Gastrocnemius medialis (tissue), 4 donors: ENCODE results near the gene OXNAD1. TPM values are rescaled to one million over a fixed set of nuclear protein-coding genes. Genes with fewer than 3 reads are reported as not detected.

Source experiments
- ATAC-seq, 2 donors: fragments of 150-250 bp; one replicate each; pipeline ENCODE4 v1.9.1; 2016
- DNase-seq, 2 donors: peaks; one replicate each; pipeline ENCODE4 v3.0.0-alpha.2; 2019
- H3K27ac ChIP-seq, 4 donors: fragments of 200-600 bp; sonication (generic); 1 replicate in 1 of 4; 2 replicates in 3 of 4; pipeline ENCODE4 v1.5.1; 2016 to 2018; ENCODE audit warnings: mild to moderate bottlenecking in 2 of 4, moderate library complexity in 1 of 4
- H3K27me3 ChIP-seq, 3 donors: fragments of 200-600 bp; sonication (generic) in 2 of 3; 1 replicate in 1 of 3; 2 replicates in 2 of 3; pipeline versions ENCODE4 v1.5.1 to v1.6.0; 2016 to 2019; ENCODE audit warnings: mild to moderate bottlenecking in 1 of 3, moderate library complexity in 1 of 3
- H3K36me3 ChIP-seq, 2 donors: fragments of 200-600 bp; sonication (generic) in 1 of 2; one replicate each; pipeline ENCODE4 v1.5.1; 2017 to 2018
- H3K4me1 ChIP-seq, 2 donors: fragments of 200-600 bp; sonication (generic) in 1 of 2; one replicate each; pipeline ENCODE4 v1.5.1; 2016 to 2017; ENCODE audit warnings: mild to moderate bottlenecking in 2 of 2
- H3K4me3 ChIP-seq, 4 donors: fragments of 200-600 bp; sonication (generic) in 3 of 4; 1 replicate in 1 of 4; 2 replicates in 3 of 4; pipeline ENCODE4 v1.5.1; 2016 to 2019; ENCODE audit warnings: mild to moderate bottlenecking in 2 of 4
- H3K9me3 ChIP-seq, 3 donors: fragments of 200-600 bp; sonication (generic) in 2 of 3; 1 replicate in 1 of 3; 2 replicates in 2 of 3; pipeline ENCODE4 v1.5.1; 2016 to 2019
- CTCF ChIP-seq, 5 experiments: fragments of 450-650 bp in 3 of 5; fragments of 200-600 bp in 2 of 5; sonication (generic) in 2 of 5; IDR thresholded peaks in 4 of 5; conservative IDR thresholded peaks in 1 of 5; 1 replicate in 4 of 5; 2 replicates in 1 of 5; pipeline ENCODE4 v1.5.1; 2016 to 2019; ENCODE audit warnings: antibody characterized with exemption in 5 of 5, mild to moderate bottlenecking in 3 of 5, moderate library complexity in 3 of 5
- POLR2A ChIP-seq, 2 donors: fragments of 450-650 bp; IDR thresholded peaks; one replicate each; pipeline ENCODE4 v1.6.1; 2017; ENCODE audit warnings: antibody characterized with exemption in 2 of 2, mild to moderate bottlenecking in 2 of 2, moderate library complexity in 2 of 2
- in situ Hi-C, 4 donors: fragments of 200-750 bp; cut with MboI; loops; one replicate each; pipeline versions ENCODE4 v1.15.0 to v1.8.0; 2017; ENCODE audit warnings: low sequenced_read_pairs in 4 of 4
- intact Hi-C: fragments of 100-400 bp; cut with DNase I; formaldehyde crosslinking; loops from one replicate; pipeline ENCODE4 v1.15.1; 2023; ENCODE audit warnings: low total_unique reads
- total RNA-seq, 4 donors: library from RNA; depleted of rRNA; stranded (reverse); fragments of >200 nt; gene quantifications; one replicate each; pipeline versions ENCODE4 v1.1.0 to v1.2.3, GENCODE V29; 2016

OXNAD1 gene
- total RNA-seq, 4 donors from 2014 or later: 12.3 to 28.6 (median 17.1) TPM

DNA sequence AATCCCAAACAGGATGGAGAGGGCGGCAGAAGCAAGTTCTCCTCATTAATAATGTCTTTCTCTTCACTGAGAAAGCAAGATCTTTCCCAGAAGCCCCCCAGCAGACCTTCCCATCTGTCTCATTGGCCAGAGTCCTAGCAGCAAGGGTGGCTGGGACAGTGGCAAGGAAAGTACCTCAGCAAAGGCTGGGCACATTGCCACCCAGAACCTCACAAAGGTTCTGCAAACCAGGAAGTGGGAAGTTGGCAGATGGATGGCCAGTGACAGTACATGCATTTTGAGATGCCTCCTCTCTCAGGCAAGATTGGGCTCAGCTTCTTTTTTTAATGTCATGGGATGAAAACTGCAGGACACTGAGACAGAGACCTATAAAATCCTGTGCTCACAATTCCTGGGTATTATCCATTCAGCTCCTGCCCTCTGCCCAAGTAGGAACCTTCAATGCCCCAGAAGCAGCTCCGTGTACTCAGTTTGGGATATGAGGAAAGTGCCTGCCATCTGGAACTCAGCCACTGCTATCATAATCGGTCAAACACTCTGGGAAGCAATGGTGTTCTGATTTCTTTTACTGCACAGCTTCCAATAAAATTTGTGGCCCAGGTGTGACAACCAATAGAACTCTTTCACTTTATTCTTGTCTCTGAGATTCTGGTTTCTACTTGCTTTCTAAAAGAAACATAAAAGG is 25.8 kb upstream of the OXNAD1 start:
- DNase-seq: no peak
- H3K9me3 ChIP-seq: no peaks in the 10 kb centered on the region
- TF ChIP-seq CTCF (IDR thresholded peaks at IDR 0.05 in 4 of 5, conservative IDR thresholded peaks at IDR 0.05 in 1 of 5) (no peak), POLR2A (IDR thresholded peaks at IDR 0.05) (no peak)
- H3K27ac ChIP-seq: peak overlapping the region; percentile 43 to 64 (median 57)
- no peak overlapping the region for H3K4me3 ChIP-seq
- in situ Hi-C loops: loop anchor here in 2 of 4 donors (25.0 kb wide), 2 partner anchors 427 to 602 kb away; no protein-coding TSS in a partner anchor
- H3K27me3 ChIP-seq: no peaks in the 10 kb centered on the region
- intact Hi-C loops: no loop called here
- H3K4me1 ChIP-seq: peaks cover 14% of the 10 kb centered on the region in 2 donors
- ATAC-seq: no peak
- no peaks in the 10 kb centered on the region for H3K36me3 ChIP-seq

- TF ChIP-seq POLR2A (IDR thresholded peaks at IDR 0.05) (no peak), CTCF (IDR thresholded peaks at IDR 0.05 in 4 of 5, conservative IDR thresholded peaks at IDR 0.05 in 1 of 5) (no peak)
- ATAC-seq (no peak), DNase-seq (no peak)
- Histone ChIP-seq H3K4me1 (peaks cover 19 to 20% of the 10 kb centered on the region in 2 donors), H3K9me3 (no peaks in the 10 kb centered on the region), H3K27ac (peak overlapping the region; percentile 43 to 64 (median 57)), H3K4me3 (no peak overlapping the region), H3K36me3 (no peaks in the 10 kb centered on the region), H3K27me3 (no peaks in the 10 kb centered on the region)
- in situ Hi-C loops: loop anchor here (5.0 to 25.0 kb wide), 8 partner anchors 65 to 605 kb away; partner anchors contain the start of gene GALNT15 (in 1 of the 4)
- intact Hi-C loops: no loop called here
Measured at GRCh38 chr3:16239780-16240179, 25.2 kb upstream of the OXNAD1 start.

GRCh38 chr3:16240229-16241023 is 24.6 kb upstream of the OXNAD1 start:
- no peaks in the 10 kb centered on the region for H3K9me3 ChIP-seq
- H3K4me1 ChIP-seq: peaks cover 25 to 26% of the 10 kb centered on the region in 2 donors
- intact Hi-C loops (no loop called here), in situ Hi-C loops (loop anchor here (5.0 to 25.0 kb wide), 8 partner anchors 66 to 606 kb away; partner anchors contain the start of gene GALNT15 (in 1 of the 4))
- no peaks in the 10 kb centered on the region for H3K27me3 ChIP-seq
- H3K27ac ChIP-seq: peak overlapping the region; percentile 43 to 64 (median 57)
- no peak for DNase-seq
- no peak overlapping the region for H3K4me3 ChIP-seq
- no peaks in the 10 kb centered on the region for H3K36me3 ChIP-seq
- TF ChIP-seq POLR2A (IDR thresholded peaks at IDR 0.05) (no peak), CTCF (IDR thresholded peaks at IDR 0.05 in 4 of 5, conservative IDR thresholded peaks at IDR 0.05 in 1 of 5) (no peak)
- peak; percentile 36 to 40 for ATAC-seq

DNA sequence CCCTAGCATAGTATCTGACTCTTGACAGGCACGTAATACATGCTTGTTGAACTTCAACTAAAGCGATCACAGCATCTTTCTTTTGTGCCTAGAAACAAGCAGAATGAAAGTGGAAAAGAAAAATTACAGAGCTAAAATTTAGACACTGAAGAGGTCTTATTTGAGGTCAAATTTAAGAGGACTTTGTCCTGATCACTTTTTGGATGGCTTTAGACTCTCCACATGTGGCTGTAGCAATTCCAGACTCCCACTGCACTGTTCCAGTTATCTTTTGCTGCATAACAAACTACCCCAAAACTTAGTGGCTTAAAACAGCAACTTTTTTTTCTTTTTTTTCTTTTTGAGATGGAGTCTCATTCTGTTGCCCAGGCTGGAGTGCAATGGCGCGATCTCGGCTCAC is 23.8 kb upstream of the OXNAD1 start:
- ATAC-seq (no peak), DNase-seq (no peak)
- TF ChIP-seq CTCF (IDR thresholded peaks at IDR 0.05 in 4 of 5, conservative IDR thresholded peaks at IDR 0.05 in 1 of 5): no peak
- no peak for TF ChIP-seq POLR2A (IDR thresholded peaks at IDR 0.05)
- no peaks in the 10 kb centered on the region for H3K36me3 ChIP-seq
- no peak overlapping the region for H3K4me3 ChIP-seq
- intact Hi-C loops (no loop called here), in situ Hi-C loops (loop anchor here (5.0 to 25.0 kb wide), 8 partner anchors 66 to 606 kb away; partner anchors contain the start of gene GALNT15 (in 1 of the 4))
- peak overlapping the region; percentile 43 to 64 (median 57) for H3K27ac ChIP-seq
- no peaks in the 10 kb centered on the region for H3K9me3 ChIP-seq
- no peaks in the 10 kb centered on the region for H3K27me3 ChIP-seq
- peaks cover 25 to 26% of the 10 kb centered on the region in 2 donors for H3K4me1 ChIP-seq
